Kidney epithelial cell (primary cell): ENCODE results near the gene WWC2. TPM values are rescaled to one million over a fixed set of nuclear protein-coding genes. Genes with fewer than 3 reads are reported as not detected.

Experiments used
- DNase-seq: peaks from one replicate; pipeline ENCODE4 v3.0.0-alpha.2; 2010; ENCODE audit warnings: low read depth
- H3K27me3 ChIP-seq: 2 replicates; pipeline ENCODE4 v1.6.0; 2011; ENCODE audit warnings: low read length; ENCODE audit not compliant: control insufficient read depth, insufficient read depth
- H3K36me3 ChIP-seq: 2 replicates; pipeline ENCODE4 v1.5.1; 2011; ENCODE audit warnings: low read length; ENCODE audit not compliant: control insufficient read depth, insufficient read depth
- H3K4me3 ChIP-seq: 2 replicates; pipeline ENCODE4 v1.5.1; 2011; ENCODE audit warnings: low read depth, mild to moderate bottlenecking, control low read depth, low read length
- CTCF ChIP-seq: IDR thresholded peaks from 2 replicates; pipeline ENCODE4 v1.5.1; 2011; ENCODE audit warnings: mild to moderate bottlenecking, moderate library complexity, low read length, control low read depth, inconsistent platforms; ENCODE audit not compliant: insufficient read depth, poor library complexity, severe bottlenecking
- total RNA-seq: library from RNA; depleted of rRNA; stranded (reverse); fragments of >200 nt; gene quantifications from 2 replicates; pipeline ENCODE4 v1.2.3, GENCODE V29; 2015

WWC2 gene
- total RNA-seq, 1 donor from 2014 or later = 29.0 TPM

- H3K27me3 ChIP-seq = no peaks in the 10 kb centered on the region
- no peak overlapping the region for H3K4me3 ChIP-seq
- H3K36me3 ChIP-seq = peaks cover 7% of the 10 kb centered on the region
- no peak for TF ChIP-seq CTCF
- no peak for DNase-seq
Observed at GRCh38 chr4:183291070-183291469, 192.0 kb downstream of the WWC2 start.

DNA sequence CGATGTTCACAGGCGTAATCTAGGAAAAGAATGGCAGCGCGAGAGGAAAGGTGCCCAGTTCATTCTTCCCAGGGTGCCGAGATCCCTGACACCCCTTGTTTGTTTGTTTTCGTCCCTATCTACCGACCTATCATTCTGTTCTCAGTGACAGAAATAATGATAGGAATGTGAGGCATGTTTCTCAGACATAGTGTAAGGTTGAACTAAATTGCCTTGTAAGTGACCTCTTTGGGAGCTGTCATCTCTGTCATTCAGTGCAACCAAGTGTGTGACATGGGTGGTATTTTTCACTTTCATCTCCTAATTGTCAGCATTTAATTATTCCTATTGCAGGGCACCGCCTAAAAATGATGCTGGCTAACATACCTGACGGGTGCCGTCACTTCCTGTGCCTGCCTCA lies 196.7 kb downstream of the WWC2 start:
- Histone ChIP-seq H3K27me3 (no peaks in the 10 kb centered on the region), H3K36me3 (no peaks in the 10 kb centered on the region), H3K4me3 (no peak overlapping the region)
- TF ChIP-seq CTCF = no peak
- DNase-seq = no peak

GRCh38 chr4:183297675-183298074 lies 198.6 kb downstream of the WWC2 start:
- DNase-seq = no peak
- no peak for TF ChIP-seq CTCF
- no peak overlapping the region for H3K4me3 ChIP-seq
- no peaks in the 10 kb centered on the region for H3K27me3 ChIP-seq
- H3K36me3 ChIP-seq = no peaks in the 10 kb centered on the region

DNA sequence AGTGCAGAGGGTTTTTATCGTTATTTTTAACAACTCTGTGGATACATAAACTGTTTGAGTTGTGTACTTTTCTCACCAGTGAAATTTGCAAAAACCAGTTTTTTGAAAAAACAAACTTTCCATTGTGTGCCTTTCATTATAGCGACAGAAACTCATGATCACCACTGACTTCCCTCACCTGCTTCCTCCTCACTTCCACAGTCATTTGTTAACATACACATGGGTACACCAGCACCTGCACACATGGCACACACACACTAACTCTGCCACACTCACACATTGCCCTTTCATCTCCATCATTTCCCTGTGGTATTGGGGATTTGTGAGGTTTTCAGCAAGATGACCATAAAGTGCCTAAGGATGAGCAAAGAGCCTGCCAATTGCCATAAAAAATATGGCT lies 200.4 kb downstream of the WWC2 start:
- H3K36me3 ChIP-seq = no peaks in the 10 kb centered on the region
- no peaks in the 10 kb centered on the region for H3K27me3 ChIP-seq
- no peak overlapping the region for H3K4me3 ChIP-seq
- TF ChIP-seq CTCF = no peak
- DNase-seq = no peak

- no peak for TF ChIP-seq CTCF
- Histone ChIP-seq H3K4me3 (no peak overlapping the region), H3K36me3 (no peaks in the 10 kb centered on the region), H3K27me3 (no peaks in the 10 kb centered on the region)
- no peak for DNase-seq
Observed at GRCh38 chr4:183300070-183300469, 201.0 kb downstream of the WWC2 start.

DNA sequence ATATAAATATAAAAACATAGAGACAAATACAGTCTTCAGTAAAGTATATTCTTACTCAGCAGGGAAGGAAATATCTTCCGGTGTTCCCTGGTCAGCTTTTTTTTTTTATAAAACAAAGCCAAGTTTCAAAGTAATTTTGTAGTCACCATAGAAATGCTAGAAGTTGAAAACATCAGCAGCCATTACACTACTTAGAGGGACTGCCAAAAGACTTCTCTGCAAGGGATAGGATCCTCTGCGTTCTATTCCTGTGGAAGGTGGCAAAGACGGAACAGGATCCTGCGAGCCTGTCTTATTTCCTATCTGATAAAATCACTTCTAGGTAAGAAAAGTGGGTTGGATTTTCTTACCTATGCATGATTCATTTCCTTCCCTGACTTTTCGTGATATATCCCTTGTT lies 201.6 kb downstream of the WWC2 start:
- TF ChIP-seq CTCF = no peak
- no peaks in the 10 kb centered on the region for H3K36me3 ChIP-seq
- no peaks in the 10 kb centered on the region for H3K27me3 ChIP-seq
- DNase-seq = no peak
- H3K4me3 ChIP-seq = no peak overlapping the region
